HG02759 (cell line): ENCODE results near the gene LIPG.

Experiments
- ATAC-seq: cut with Tn5 transposase; IDR thresholded peaks from one replicate; pipeline ENCODE4 v1.9.1; 2021; ENCODE audit warnings: mild to moderate bottlenecking, moderate library complexity; ENCODE audit not compliant: unreplicated experiment

Gene LIPG

GRCh38 chr18:49631146-49631866, 69.4 kb downstream of the LIPG start:
- no peak for ATAC-seq

- ATAC-seq: no peak
Measured at GRCh38 chr18:49632588-49632987, 70.7 kb downstream of the LIPG start.

GRCh38 chr18:49638209-49638785, 76.4 kb downstream of the LIPG start:
- no peak for ATAC-seq

GRCh38 chr18:49638891-49639557, 77.2 kb downstream of the LIPG start:
- ATAC-seq: no peak

GRCh38 chr18:49639643-49640391, 78.0 kb downstream of the LIPG start:
- no peak for ATAC-seq

GRCh38 chr18:49640741-49641140, 78.9 kb downstream of the LIPG start:
- ATAC-seq: no peak

- ATAC-seq: no peak
Measured at GRCh38 chr18:49645196-49645595, 83.3 kb downstream of the LIPG start.

- no peak for ATAC-seq
Measured at GRCh38 chr18:49645841-49646351, 84.0 kb downstream of the LIPG start.

GRCh38 chr18:49646873-49647272, 85.0 kb downstream of the LIPG start:
- no peak for ATAC-seq

- ATAC-seq: no peak
Measured at GRCh38 chr18:49647496-49648168, 85.8 kb downstream of the LIPG start.

GRCh38 chr18:49648326-49648725, 86.5 kb downstream of the LIPG start:
- no peak for ATAC-seq
